ENCODE data around the gene METTL16.

METTL16 gene

GRCh38 chr17:2419486-2419885 lies 92.2 kb downstream of the METTL16 start:
- in situ Hi-C loops (cut with HindIII; ENCODE audit: low sequenced_read_pairs), result loop anchor here (5.0 to 10.0 kb wide), 2 partner anchors 57 to 65 kb away; no protein-coding TSS in a partner anchor

DNA sequence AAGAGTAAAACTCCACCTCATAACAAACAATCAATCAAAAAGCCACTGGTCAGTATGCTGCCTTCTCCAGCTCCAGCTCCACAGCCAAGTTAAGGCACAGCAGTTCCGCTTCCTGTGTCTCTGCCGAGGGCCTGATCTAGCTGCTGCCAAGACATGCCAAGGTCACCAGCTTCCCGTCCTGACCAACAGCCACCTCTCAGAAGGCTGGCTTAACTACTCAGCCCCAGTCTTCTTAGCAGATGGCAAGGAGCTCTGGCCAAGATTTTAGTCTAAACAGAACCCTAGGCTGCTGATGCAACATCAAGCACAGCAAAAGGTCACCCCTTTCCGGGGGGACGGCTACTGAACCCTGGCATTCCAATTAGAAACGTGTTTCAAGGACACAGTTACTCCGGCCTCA lies 93.1 kb downstream of the METTL16 start:
- in situ Hi-C loops (cut with HindIII; ENCODE audit: low sequenced_read_pairs), result loop anchor here (5.0 to 10.0 kb wide), 2 partner anchors 56 to 66 kb away; no protein-coding TSS in a partner anchor

- in situ Hi-C loops (cut with HindIII; ENCODE audit: low sequenced_read_pairs), result loop anchor here (5.0 to 10.0 kb wide), 2 partner anchors 54 to 69 kb away; no protein-coding TSS in a partner anchor
These were observed 95.5 kb downstream of the METTL16 start for GRCh38 chr17:2416010-2416734.

- in situ Hi-C loops (cut with HindIII; ENCODE audit: low sequenced_read_pairs), result loop anchor here (5.0 to 10.0 kb wide), 2 partner anchors 53 to 70 kb away; no protein-coding TSS in a partner anchor
These were observed 96.6 kb downstream of the METTL16 start for GRCh38 chr17:2415081-2415480.

DNA sequence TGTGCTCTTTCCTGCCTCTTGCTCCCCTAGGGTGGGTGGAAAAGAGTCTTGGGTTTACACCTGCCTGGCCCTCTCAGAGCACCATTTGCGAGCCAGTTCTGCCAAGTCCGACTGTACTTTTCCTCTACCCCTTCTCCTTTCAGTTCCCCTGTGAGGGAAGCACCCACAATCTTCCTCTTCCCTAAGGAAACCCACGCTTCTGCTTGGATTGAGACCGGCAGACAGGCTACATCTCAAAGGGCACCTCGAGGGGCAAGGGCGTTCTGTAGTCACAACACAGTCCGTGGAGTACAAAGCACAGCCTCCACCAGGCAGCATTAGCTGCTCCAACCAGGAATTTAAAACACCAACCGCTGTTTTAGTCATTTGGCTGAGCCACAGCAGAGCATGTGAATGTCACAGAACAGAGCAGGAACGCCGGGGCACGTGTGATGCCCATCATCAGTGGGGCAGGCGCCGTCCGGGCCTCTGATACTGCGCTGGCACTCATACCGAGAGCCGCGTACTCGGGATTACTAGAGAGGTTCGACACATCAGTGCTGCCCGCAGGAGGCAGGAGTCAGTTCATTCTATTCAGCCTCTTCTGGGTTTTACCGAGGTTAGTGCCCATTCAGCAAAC lies 97.1 kb downstream of the METTL16 start:
- in situ Hi-C loops (cut with HindIII; ENCODE audit: low sequenced_read_pairs), result loop anchor here (5.0 to 10.0 kb wide), 2 partner anchors 52 to 70 kb away; no protein-coding TSS in a partner anchor

GRCh38 chr17:2412561-2413021 lies 99.1 kb downstream of the METTL16 start:
- in situ Hi-C loops (cut with HindIII; ENCODE audit: low sequenced_read_pairs), result loop anchor here (10.0 kb wide), 1 partner anchor 72 kb away; no protein-coding TSS in a partner anchor

DNA sequence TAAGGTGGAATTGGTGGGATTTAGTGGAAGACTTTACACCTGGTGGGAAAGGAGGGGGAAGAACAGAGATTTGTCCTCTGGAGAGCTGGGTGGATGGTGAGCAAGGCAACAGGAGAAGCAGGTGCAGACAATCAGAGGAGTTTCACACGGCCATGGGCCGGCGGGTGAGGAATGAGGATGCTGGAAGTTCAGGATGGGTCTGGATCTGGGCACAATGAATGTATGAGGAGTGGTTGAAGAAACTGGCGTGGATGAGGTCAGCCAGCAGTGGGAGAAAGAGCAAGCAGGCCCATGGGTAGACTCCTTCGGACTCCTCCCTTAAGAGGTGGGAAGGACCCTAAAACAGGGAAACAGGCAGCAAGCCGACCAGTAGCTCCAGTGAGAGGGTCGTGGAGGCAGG lies 100.7 kb downstream of the METTL16 start:
- in situ Hi-C loops (cut with HindIII; ENCODE audit: low sequenced_read_pairs), result loop anchor here (10.0 kb wide), 1 partner anchor 74 kb away; no protein-coding TSS in a partner anchor

DNA sequence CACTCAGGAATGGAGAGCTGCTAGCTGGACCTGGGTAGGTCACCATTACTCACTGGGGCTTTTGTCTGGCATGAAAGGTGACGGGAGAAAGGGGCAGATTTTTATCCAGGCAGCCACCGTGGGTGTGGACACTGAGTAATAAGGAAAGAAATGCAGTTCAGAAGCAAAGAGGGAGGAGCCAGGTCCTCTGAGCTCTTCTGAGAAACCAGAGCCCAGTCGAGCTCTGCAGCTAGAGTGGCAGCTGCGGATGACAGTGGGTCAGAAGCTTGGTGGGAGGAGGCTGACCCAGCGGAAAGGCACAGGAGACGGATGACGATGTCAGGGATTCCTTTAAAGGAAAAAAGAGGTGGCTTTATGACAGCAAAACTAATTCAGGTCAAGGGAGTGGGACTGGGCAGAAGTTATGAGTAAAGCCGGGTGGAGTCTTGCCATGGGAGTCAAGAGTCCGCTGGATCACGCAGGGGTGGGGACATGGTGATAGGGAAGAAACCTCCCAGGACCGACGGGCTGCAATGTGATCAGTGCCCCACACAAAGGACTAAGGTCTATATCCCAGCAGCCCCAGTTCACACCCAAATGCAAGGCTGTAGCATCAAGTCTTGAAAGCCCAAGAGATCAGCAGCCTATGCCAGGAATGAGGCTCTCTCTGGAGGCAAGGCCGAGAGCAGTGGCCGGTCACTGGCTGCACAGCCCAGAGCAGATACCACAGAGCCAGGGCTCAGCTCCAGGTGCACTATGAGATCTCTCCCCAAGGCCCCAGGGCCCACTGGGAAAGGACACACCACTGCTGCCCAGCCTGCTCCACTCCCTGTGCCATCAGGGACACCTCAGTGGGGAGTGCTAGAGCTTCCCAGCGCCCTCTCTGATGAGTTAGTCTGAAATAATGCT lies 104.5 kb downstream of the METTL16 start:
- in situ Hi-C loops (cut with HindIII; ENCODE audit: low sequenced_read_pairs), result no loop called here

GRCh38 chr17:2406271-2406902 lies 105.3 kb downstream of the METTL16 start:
- in situ Hi-C loops (cut with HindIII; ENCODE audit: low sequenced_read_pairs), result no loop called here

- in situ Hi-C loops (cut with HindIII; ENCODE audit: low sequenced_read_pairs), result no loop called here
These were observed 106.3 kb downstream of the METTL16 start for GRCh38 chr17:2405247-2405926.

DNA sequence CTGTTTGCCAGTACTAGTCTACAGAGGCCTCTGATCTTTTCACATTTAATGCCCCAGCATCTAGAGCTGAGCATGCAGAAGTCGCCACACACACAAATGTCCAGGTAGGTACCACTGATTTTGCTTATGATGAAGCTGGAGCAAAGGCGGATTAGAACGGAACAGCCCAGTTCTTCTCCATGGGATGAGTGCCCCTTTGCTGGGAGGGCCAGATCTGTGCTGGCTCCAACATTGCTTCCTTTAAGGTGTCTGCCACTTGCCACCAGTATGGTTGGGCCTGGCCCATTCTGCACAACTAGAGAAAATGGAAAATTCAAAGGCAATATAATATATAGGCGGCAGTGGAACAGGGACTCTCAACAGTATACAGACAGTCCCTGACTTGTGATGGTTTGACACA lies 108.6 kb downstream of the METTL16 start:
- in situ Hi-C loops (cut with HindIII; ENCODE audit: low sequenced_read_pairs), result no loop called here

GRCh38 chr17:2402544-2402943 lies 109.1 kb downstream of the METTL16 start:
- in situ Hi-C loops (cut with HindIII; ENCODE audit: low sequenced_read_pairs), result no loop called here

GRCh38 chr17:2401426-2402221 lies 110.1 kb downstream of the METTL16 start:
- in situ Hi-C loops (cut with HindIII; ENCODE audit: low sequenced_read_pairs), result no loop called here

- in situ Hi-C loops (cut with HindIII; ENCODE audit: low sequenced_read_pairs), result no loop called here
These were observed 110.7 kb downstream of the METTL16 start, which contains the start of gene MNT for GRCh38 chr17:2400877-2401425. Gene MNT, minus strand, starts transcription at chr17:2401060. Its CDS starts 348 bp downstream, at chr17:2400712.

DNA sequence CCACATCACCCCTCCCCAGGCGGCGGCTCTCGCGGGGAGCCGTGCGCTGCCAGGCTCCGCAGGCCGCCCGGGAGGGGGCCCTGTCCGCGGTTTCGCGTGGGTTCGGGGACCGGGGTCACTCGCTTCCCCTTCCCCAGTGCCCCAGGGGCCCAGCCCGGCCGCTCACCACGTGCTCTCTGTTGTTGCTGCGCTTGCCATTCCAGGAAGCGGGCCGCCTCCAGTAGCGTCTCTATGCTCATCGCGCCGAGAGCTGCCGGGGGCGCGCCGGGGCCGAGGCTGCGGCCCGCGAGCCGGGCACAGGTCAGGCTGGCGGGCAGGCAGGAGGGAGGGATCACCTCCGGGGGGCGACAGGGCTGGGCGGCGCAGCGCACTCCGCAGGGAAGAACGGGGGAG lies 111.2 kb downstream of the METTL16 start:
- in situ Hi-C loops (cut with HindIII; ENCODE audit: low sequenced_read_pairs), result no loop called here

DNA sequence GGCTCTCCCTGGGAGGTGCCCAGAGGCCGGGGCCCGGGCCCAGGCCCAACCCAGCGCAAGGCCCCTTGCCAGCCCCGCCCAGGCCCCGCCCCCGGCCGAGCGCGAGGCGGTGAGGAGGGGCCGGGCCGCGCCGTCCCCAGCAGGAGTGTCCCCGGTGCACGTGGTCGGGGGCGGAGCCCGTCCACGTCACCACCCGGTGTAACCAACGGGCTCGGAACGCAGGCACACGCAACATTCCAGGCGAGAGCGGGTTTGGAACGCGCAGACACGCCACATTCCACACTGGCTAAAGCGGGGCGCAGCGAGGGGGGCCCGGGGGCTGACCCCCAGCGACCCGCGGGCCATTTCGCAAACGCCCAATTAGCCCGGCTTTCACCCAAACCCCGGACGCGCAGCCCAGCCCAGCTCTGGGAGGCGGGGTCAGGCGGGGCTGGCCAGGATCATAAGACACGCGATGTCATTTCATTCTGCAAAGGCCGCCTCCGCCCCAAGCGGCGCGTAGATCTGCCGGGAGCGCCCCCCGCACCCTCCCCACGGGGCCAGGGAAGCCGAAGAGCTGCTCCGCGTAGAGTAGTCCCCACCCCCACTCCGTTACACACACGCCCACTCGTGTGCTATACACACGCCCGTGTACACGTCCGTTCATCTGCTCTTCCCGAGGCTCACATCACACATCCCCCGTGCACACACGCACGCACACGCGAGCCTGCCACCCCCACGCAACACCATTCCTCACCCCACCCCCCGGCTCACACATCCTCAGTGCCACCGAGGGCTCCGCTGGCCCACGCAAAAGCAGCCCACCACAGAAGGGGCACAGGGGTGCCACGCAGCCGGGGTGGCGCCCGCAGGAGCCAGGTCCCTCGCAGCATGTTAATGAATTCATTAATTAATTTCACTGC lies 111.9 kb downstream of the METTL16 start:
- in situ Hi-C loops (cut with HindIII; ENCODE audit: low sequenced_read_pairs), result no loop called here

DNA sequence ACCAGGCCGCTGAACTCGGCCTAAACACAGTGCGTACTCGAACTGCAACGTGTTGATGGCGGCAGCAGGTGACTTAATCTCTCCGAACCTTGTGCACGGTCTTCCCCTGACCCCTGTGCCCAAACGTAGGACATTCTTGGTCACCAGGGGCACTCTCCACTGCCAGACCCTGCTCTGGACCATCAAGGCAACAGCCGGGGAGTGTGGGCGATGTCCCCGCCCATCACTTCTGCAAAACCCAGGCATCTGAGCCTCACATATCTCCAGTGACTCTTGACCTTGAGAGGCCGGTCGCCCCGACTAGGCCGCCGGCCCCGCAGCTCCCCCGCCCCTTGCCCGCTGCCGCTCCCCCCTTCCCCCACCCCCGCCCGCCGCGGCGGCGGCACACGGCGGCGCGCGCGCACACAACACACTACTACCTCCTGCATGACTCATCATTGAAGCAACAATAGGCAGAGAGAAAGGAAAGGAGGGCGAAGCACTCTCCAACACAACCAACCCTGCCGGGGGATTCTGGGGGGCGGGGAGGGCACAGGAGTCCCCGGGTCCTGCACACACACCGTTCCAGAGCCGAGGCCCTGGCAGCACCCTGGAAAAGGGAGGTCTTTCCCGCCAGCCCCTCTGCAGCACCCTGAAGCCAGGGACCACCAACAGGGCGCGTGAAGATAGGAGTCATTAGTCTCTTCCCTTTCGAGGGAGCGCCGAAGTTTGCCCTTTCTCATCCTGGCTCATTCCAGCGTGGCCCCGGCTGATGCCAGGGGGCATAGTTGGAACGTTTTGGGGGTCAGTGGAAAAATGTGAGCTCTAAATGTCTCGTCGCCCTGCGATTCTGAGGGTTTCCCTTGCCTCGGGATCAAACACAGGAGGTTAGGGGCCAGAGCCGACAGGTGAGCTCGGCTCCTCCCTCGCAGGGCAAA lies 112.8 kb downstream of the METTL16 start:
- in situ Hi-C loops (cut with HindIII; ENCODE audit: low sequenced_read_pairs), result no loop called here

Data from endothelial cell of hepatic sinusoid (primary cell).